HepG2 (cell line): ENCODE measurements around the gene SEPTIN2. TPM values are rescaled to one million over a fixed set of nuclear protein-coding genes. Genes with fewer than 3 reads are reported as not detected.
A peak's percentile ranks its signal among the peaks of the same experiment; 100 is the strongest.

Experiments
- ATF7-NPFF ChIP-seq: sonication (generic); formaldehyde crosslinking; IDR thresholded peaks from 2 replicates; pipeline ENCODE4 v1.8.1; 2023; ENCODE audit warnings: mild to moderate bottlenecking, low read depth, missing genetic modification reagents, moderate library complexity
- CSRNP1 ChIP-seq: sonication (generic); formaldehyde crosslinking; IDR thresholded peaks from 2 replicates; pipeline ENCODE4 v1.8.1; 2023; ENCODE audit warnings: mild to moderate bottlenecking, missing genetic modification reagents
- IRX3 ChIP-seq: sonication (generic); formaldehyde crosslinking; IDR thresholded peaks from 2 replicates; pipeline ENCODE4 v1.8.1; 2023; ENCODE audit warnings: mild to moderate bottlenecking, low read depth, missing genetic modification reagents, borderline replicate concordance
- KLF16 ChIP-seq, 2 experiments: sonication (generic) in 1 of 2; formaldehyde crosslinking in 1 of 2; IDR thresholded peaks; 2 replicates each; pipeline versions ENCODE4 v1.6.1 to v1.8.0; 2016 to 2023; ENCODE audit warnings: missing genetic modification reagents in 2 of 2, missing compliant biosample characterization in 1 of 2
- MLLT10 ChIP-seq: sonication (generic); formaldehyde crosslinking; IDR thresholded peaks from 2 replicates; pipeline ENCODE4 v1.4.0; 2020; ENCODE audit warnings: missing genetic modification reagents
- MLX ChIP-seq: IDR thresholded peaks from 2 replicates; pipeline ENCODE4 v1.6.1; 2016
- SMAD9 ChIP-seq: sonication (generic); formaldehyde crosslinking; IDR thresholded peaks from 2 replicates; pipeline ENCODE4 v1.5.1; 2020; ENCODE audit warnings: mild to moderate bottlenecking, missing genetic modification reagents
- SYNCRIP ChIP-seq: fragments of 200-400 bp; formaldehyde crosslinking; IDR thresholded peaks from 2 replicates; pipeline ENCODE4 v1.6.1; 2018; ENCODE audit warnings: mild to moderate bottlenecking, low read depth, low read length; ENCODE audit not compliant: insufficient read depth
- ZC3H4 ChIP-seq: sonication (generic); formaldehyde crosslinking; IDR thresholded peaks from 2 replicates; pipeline ENCODE4 v1.4.0; 2020; ENCODE audit warnings: missing genetic modification reagents, borderline replicate concordance
- ZGPAT ChIP-seq: IDR thresholded peaks from 2 replicates; pipeline ENCODE4 v1.6.1; 2016; ENCODE audit warnings: mild to moderate bottlenecking
- ZMYM2 ChIP-seq: sonication (generic); formaldehyde crosslinking; IDR thresholded peaks from 2 replicates; pipeline ENCODE4 v1.8.0; 2022; ENCODE audit warnings: mild to moderate bottlenecking, missing genetic modification reagents
- ZNF124 ChIP-seq: sonication (generic); formaldehyde crosslinking; IDR thresholded peaks from 2 replicates; pipeline ENCODE4 v1.4.0; 2020; ENCODE audit warnings: missing genetic modification reagents
- ZNF3 ChIP-seq: IDR thresholded peaks from 2 replicates; pipeline ENCODE4 v1.7.0; 2017; ENCODE audit warnings: inconsistent platforms
- ZNF564 ChIP-seq: sonication (generic); formaldehyde crosslinking; IDR thresholded peaks from 2 replicates; pipeline ENCODE4 v1.8.1; 2023; ENCODE audit warnings: mild to moderate bottlenecking, missing genetic modification reagents
- polyA plus RNA-seq, 8 experiments: library from polyadenylated mRNA; depleted of rRNA in 3 of 8; stranded (reverse) in 7 of 8; unstranded in 1 of 8; fragments of >200 nt; fragmentation: Illumina TruSeq in 4 of 8; extraction: Trizol in 4 of 8; gene quantifications; 2 replicates each; pipeline versions ENCODE4 v1.2.1 to v1.2.3, GENCODE V29; 2011 to 2016; ENCODE audit warnings: low read depth in 4 of 8, missing spikeins in 1 of 8, mixed read lengths in 1 of 8; ENCODE audit not compliant: insufficient read depth in 1 of 8
- total RNA-seq, 5 experiments: library from RNA; depleted of rRNA; stranded (reverse); fragments of >200 nt; fragmentation: Illumina TruSeq; extraction: Trizol; gene quantifications; 2 replicates each; pipeline ENCODE4 v1.2.3, GENCODE V29; 2016; ENCODE audit warnings: low read depth in 1 of 5
- TF ChIP-seq, protein P1 (sequence below): sonication (generic); formaldehyde crosslinking; IDR thresholded peaks from 2 replicates; pipeline ENCODE4 v1.4.0; 2020; ENCODE audit warnings: missing genetic modification reagents
- TF ChIP-seq, protein P2 (sequence below): IDR thresholded peaks from 2 replicates; pipeline ENCODE4 v1.6.1; 2016; ENCODE audit warnings: missing genetic modification reagents, missing compliant biosample characterization
- TF ChIP-seq, protein P3 (sequence below): sonication (generic); formaldehyde crosslinking; IDR thresholded peaks from 2 replicates; pipeline ENCODE4; 2020; ENCODE audit warnings: missing genetic modification reagents, mild to moderate bottlenecking, borderline replicate concordance

SEPTIN2 gene
- total and polyA plus RNA-seq, 2 of the 13 experiments (the other 11 are each of a cell fraction or from before 2014, with no cell fraction given), result 493 to 733 TPM

DNA sequence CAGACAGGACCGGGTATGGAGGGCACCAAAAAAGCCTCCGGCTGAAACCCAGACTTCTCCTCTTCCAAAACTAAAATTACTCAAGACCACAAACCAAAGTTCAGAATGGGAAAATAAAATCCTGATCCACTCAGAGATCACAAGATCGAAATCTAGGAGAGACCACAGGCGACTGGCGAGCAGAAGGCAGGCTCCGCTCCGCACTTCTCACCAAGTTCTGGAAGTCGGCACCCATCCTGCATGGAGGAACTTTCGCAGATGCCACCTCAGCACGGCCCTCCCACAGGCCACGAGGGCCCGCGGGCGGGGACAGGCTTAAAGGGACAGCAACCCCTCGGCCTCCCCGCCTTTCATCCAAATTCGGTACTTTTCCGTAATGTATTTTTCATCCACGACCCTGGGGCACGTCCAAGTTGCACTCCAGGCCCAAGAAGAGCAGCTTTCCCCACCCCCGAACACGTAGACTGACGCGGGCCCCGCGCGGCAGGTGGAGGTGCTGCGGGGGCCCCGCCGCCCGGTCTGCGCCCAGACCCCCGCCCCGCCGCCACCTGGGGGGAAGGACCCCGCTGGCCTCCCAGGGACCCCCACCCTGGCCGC, 43.9 kb upstream of the SEPTIN2 start (continued):
- TF ChIP-seq, protein P1, sequence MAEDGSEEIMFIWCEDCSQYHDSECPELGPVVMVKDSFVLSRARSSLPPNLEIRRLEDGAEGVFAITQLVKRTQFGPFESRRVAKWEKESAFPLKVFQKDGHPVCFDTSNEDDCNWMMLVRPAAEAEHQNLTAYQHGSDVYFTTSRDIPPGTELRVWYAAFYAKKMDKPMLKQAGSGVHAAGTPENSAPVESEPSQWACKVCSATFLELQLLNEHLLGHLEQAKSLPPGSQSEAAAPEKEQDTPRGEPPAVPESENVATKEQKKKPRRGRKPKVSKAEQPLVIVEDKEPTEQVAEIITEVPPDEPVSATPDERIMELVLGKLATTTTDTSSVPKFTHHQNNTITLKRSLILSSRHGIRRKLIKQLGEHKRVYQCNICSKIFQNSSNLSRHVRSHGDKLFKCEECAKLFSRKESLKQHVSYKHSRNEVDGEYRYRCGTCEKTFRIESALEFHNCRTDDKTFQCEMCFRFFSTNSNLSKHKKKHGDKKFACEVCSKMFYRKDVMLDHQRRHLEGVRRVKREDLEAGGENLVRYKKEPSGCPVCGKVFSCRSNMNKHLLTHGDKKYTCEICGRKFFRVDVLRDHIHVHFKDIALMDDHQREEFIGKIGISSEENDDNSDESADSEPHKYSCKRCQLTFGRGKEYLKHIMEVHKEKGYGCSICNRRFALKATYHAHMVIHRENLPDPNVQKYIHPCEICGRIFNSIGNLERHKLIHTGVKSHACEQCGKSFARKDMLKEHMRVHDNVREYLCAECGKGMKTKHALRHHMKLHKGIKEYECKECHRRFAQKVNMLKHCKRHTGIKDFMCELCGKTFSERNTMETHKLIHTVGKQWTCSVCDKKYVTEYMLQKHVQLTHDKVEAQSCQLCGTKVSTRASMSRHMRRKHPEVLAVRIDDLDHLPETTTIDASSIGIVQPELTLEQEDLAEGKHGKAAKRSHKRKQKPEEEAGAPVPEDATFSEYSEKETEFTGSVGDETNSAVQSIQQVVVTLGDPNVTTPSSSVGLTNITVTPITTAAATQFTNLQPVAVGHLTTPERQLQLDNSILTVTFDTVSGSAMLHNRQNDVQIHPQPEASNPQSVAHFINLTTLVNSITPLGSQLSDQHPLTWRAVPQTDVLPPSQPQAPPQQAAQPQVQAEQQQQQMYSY (CRISPR knock-in tag), result peak; percentile 25; the same call in 1 of the 2 replicates
- no peak for TF ChIP-seq ZMYM2 (CRISPR knock-in tag)
- TF ChIP-seq, protein P2, sequence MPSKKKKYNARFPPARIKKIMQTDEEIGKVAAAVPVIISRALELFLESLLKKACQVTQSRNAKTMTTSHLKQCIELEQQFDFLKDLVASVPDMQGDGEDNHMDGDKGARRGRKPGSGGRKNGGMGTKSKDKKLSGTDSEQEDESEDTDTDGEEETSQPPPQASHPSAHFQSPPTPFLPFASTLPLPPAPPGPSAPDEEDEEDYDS (CRISPR knock-in tag), result peak; percentile 67
- TF ChIP-seq SMAD9 (CRISPR knock-in tag), result no peak
- 0 out of 2 replicates have a peak, but pooled peaks have one; percentile 53 for TF ChIP-seq ZNF564 (CRISPR knock-in tag)
- TF ChIP-seq IRX3 (CRISPR knock-in tag), result peak; percentile 39; the same call in 1 of the 2 replicates
- 0 out of 4 replicates have a peak, but pooled peaks of 1 of the 2 experiments have one; percentile 15 for TF ChIP-seq KLF16 (CRISPR knock-in tag; IDR thresholded peaks at IDR 0.05)
- TF ChIP-seq ZC3H4 (CRISPR knock-in tag), result no peak
- no peak for TF ChIP-seq MLX
- TF ChIP-seq ATF7-NPFF, result no peak
- no peak; the same call in 1 of the 2 replicates for TF ChIP-seq MLLT10
- TF ChIP-seq ZNF124, result no peak
- TF ChIP-seq CSRNP1 (CRISPR knock-in tag), result no peak; the same call in 1 of the 2 replicates
- no peak for TF ChIP-seq SYNCRIP
- peak; percentile 44; the same call in 1 of the 2 replicates for TF ChIP-seq ZGPAT (CRISPR knock-in tag)
- TF ChIP-seq ZNF3 (CRISPR knock-in tag), result no peak
- TF ChIP-seq, protein P3, sequence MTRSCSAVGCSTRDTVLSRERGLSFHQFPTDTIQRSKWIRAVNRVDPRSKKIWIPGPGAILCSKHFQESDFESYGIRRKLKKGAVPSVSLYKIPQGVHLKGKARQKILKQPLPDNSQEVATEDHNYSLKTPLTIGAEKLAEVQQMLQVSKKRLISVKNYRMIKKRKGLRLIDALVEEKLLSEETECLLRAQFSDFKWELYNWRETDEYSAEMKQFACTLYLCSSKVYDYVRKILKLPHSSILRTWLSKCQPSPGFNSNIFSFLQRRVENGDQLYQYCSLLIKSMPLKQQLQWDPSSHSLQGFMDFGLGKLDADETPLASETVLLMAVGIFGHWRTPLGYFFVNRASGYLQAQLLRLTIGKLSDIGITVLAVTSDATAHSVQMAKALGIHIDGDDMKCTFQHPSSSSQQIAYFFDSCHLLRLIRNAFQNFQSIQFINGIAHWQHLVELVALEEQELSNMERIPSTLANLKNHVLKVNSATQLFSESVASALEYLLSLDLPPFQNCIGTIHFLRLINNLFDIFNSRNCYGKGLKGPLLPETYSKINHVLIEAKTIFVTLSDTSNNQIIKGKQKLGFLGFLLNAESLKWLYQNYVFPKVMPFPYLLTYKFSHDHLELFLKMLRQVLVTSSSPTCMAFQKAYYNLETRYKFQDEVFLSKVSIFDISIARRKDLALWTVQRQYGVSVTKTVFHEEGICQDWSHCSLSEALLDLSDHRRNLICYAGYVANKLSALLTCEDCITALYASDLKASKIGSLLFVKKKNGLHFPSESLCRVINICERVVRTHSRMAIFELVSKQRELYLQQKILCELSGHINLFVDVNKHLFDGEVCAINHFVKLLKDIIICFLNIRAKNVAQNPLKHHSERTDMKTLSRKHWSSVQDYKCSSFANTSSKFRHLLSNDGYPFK (CRISPR knock-in tag), result peak; percentile 32; the same call in 1 of the 2 replicates
